HG03060 (cell line): ENCODE results near the gene KDM4B.

Source experiments
- ATAC-seq: cut with Tn5 transposase; IDR thresholded peaks from one replicate; pipeline ENCODE4 v1.9.1; 2021; ENCODE audit warnings: low read depth, moderate number of reproducible peaks; ENCODE audit not compliant: unreplicated experiment

Gene KDM4B

GRCh38 chr19:5115771-5116202 is 146.9 kb downstream of the KDM4B start:
- ATAC-seq: no peak

GRCh38 chr19:5116292-5116691 is 147.4 kb downstream of the KDM4B start:
- no peak for ATAC-seq

GRCh38 chr19:5117421-5117820 is 148.5 kb downstream of the KDM4B start:
- no peak for ATAC-seq

GRCh38 chr19:5118026-5118425 is 149.1 kb downstream of the KDM4B start:
- ATAC-seq: no peak

GRCh38 chr19:5119297-5119998 is 150.5 kb downstream of the KDM4B start:
- ATAC-seq: no peak

GRCh38 chr19:5120321-5120720 is 151.4 kb downstream of the KDM4B start:
- no peak for ATAC-seq

GRCh38 chr19:5120833-5121232 is 151.9 kb downstream of the KDM4B start:
- no peak for ATAC-seq

GRCh38 chr19:5121266-5122120 is 152.6 kb downstream of the KDM4B start:
- ATAC-seq: no peak

GRCh38 chr19:5122121-5122400 is 153.1 kb downstream of the KDM4B start:
- ATAC-seq: no peak

- ATAC-seq: no peak
Measured at GRCh38 chr19:5122671-5123409, 153.9 kb downstream of the KDM4B start.

GRCh38 chr19:5123646-5124045 is 154.7 kb downstream of the KDM4B start:
- ATAC-seq: no peak

GRCh38 chr19:5124111-5124855 is 155.4 kb downstream of the KDM4B start:
- ATAC-seq: no peak

- no peak for ATAC-seq
Measured at GRCh38 chr19:5125376-5125775, 156.5 kb downstream of the KDM4B start.

- no peak for ATAC-seq
Measured at GRCh38 chr19:5125797-5126497, 157.0 kb downstream of the KDM4B start.

GRCh38 chr19:5126498-5127223 is 157.7 kb downstream of the KDM4B start:
- ATAC-seq: no peak

- ATAC-seq: no peak
Measured at GRCh38 chr19:5127717-5128116, 158.8 kb downstream of the KDM4B start.

- no peak for ATAC-seq
Measured at GRCh38 chr19:5128251-5128935, 159.5 kb downstream of the KDM4B start.

- no peak for ATAC-seq
Measured at GRCh38 chr19:5128936-5129389, 160.1 kb downstream of the KDM4B start.

GRCh38 chr19:5129691-5130090 is 160.8 kb downstream of the KDM4B start:
- ATAC-seq: no peak
